COR-L47 (cell line): ENCODE measurements around the gene CCDC134.

ENCODE experiments used
- DNase-seq: peaks from one replicate; lab custom pipeline; 2025; lab: John Stamatoyannopoulos, UW

The CCDC134 gene

DNA sequence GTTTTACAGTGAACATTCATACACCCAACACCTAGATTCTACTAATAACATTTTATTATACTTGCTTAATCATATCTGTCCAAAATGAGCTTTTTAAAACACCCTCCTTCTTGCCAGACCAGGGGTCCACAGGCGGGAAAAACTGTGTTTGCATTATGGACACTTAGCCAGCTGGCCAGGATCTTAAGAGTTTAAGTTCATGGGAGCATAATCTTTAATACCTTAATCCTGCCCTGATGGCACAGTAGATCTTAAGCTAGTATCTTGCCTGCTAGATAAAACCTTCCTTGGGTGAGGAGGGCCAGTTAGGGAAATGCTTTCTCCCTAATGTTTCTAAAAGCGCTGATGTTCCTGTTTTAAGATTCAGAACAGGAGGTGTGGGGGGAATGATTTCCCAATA lies 13.1 kb upstream of the CCDC134 start:
- DNase-seq: no peak

DNA sequence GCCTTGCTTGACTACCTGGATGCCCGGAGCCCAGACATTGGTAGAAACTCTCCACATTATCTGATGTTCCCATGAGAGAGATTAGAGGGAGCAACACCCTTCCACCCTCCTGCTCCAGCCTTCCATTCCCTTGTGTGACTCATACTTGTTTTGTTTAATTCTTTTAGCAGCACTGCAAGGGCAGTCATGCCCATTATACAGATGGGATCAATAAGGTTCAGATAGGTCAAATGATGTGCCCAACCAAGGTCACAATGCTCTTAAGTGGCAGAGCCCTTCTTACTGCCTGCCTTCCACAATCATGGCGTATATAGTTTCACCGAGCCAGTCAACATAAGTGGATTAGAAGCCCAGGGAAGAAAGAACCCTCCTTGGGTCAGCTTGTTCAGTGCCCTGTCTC lies 6.6 kb upstream of the CCDC134 start:
- no peak for DNase-seq

DNA sequence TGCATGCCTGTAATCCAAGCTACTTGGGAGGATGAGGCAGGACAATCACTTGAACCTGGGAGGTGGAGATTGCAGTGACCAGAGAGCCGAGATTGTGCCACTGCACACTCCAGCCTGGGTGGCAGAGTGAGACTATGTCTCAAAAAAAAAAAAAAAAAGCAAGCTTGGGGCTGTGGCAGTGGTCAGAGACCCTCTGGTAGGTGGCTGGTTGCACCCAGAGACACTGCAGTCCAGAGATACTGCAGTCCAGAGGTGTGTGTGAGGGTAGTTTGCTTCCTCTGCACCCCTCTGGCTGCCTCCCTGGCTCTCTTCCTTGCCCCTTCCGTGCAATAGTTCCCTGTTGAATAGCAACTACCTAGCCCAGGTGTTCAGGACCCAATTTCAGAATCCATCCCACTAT lies 1.7 kb upstream of the CCDC134 start:
- no peak for DNase-seq

GRCh38 chr22:41799486-41800347 lies 762 bp upstream of the CCDC134 start:
- DNase-seq: no peak

DNA sequence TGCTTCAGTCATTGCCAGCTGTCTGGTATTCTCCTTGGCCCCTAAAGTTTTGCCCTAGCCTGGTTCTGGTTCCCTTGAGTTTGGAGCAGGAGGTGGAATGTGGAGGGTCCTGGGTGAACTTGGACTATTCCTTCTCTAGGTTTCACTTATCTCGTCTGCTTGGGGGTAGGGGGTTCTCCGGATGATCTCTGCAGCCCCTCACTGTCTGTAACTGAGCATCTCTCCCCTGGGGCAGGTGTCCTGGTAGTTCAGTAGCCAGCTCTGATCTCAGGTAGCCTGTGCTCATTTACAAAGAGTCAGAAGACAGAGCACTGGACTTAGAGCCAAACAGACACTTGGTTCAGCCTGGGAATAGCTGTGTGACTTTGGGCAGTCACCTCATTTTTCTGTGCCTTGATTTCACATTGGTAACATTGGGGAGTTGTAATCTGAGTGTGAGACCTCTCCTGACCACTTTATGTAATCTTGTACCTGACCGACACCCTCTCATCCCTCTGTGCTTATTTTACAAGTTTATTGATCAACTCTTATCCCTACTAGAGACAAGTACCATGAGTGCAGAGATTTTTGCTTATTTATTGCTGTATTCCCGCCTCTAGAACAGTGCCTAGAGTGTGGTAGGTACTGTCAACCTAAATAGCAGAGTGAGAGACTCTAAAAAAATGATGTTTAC lies 804 bp downstream of the CCDC134 start:
- no peak for DNase-seq

GRCh38 chr22:41801886-41802285 lies 1.4 kb downstream of the CCDC134 start:
- no peak for DNase-seq

DNA sequence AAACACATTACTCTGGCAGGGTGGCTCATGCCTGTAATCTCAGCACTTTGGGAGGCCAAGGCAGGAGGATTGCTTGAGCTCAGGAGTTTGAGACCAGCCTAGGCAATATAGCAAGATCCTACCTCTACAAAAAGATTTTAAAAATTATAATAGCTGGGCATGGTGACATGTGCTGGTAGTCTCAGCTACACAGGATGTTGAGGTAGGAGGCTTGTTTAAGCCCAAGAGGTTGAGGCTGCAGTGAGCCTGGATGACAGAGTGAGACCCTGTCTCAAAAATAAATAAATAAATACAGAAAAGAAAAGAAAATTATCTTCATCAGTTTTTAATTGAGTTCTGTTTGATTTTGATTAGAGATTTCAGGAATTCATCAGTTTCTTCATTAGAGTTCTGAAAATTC lies 5.2 kb downstream of the CCDC134 start:
- DNase-seq: no peak

DNA sequence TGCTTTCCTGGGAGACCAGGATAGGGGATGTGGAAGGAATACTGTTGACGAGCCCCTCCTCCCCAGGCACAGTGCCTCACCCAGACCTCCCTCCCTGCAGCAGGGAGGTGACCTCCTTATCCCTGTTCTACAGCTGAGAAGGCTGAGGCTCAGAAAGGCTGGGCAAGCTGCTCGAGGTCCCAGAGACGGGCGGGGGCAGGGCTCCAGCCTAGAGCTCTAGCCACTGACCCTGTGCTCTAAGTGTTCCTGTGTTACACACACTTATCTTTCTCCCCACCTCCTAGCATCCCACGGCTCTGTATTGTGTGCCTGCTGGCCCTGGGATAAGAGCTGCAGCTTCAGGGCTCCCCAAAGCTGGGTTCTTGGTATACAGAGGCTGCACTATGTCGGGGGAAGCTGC lies 7.9 kb downstream of the CCDC134 start:
- no peak for DNase-seq

- no peak for DNase-seq
Measured at GRCh38 chr22:41810022-41810421, 9.5 kb downstream of the CCDC134 start.

DNA sequence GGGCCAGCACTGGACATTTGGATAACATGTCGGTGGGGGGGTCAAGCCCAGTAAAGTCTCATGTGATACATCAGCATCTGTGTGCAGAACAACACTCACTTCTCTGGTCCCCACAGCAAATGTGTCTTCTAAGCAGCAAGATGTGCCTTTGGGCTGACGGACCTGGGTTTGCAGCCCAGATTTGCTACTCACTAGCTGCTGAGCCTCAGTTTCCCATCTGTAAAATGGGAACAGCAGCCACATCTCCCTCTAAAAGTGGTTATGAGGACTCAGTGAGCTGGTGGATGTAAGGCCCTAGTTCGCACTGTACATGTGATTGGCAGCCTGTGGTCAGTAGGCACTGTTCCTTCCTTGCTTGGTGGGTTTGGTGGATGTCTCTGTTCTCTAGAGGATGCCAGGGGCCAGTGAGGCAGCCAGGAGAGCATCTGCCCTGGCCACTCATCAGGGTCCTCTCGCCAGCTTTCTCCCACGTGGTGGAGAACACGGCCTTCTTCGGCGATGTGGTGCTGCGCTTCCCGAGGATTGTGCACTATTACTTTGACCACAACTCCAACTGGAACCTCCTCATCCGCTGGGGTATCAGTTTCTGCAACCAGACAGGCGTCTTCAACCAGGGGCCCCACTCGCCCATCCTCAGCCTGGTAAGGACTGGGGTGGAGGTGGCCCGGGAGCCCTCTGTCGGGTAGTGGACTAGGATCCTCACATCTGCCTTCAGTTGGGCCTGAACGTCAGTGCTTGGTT lies 12.5 kb downstream of the CCDC134 start:
- DNase-seq: no peak

DNA sequence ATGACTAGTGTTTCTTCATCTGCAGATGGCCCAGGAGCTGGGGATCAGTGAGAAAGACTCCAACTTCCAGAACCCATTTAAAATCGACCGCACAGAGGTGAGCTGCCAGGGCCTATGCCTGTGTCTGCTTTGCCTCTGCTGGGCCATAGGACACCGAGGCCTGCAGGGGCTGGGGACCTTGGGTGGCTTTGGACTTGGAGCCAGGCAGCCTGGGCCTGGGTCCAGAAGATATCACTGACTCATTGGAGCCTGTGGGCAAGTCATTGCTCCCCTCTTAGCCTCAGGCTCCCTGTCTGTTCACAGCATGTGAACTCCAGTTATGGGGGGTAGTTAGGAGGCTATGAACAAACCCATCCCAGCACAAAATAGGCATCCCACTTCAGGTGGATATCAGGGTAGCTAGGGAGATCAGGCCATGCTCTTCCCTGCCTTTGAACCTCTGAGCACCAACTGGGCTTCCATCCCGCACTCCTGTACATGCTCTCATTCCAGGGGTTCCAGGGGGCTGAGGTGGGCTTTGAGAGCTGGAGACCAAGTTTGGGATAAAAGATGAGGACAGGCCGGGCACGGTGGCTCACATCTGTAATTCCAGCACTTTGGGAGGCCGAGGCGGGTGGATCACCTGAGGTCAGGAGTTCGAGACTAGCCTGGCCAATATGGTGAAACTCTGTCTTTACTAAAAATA lies 13.4 kb downstream of the CCDC134 start:
- DNase-seq: no peak

DNA sequence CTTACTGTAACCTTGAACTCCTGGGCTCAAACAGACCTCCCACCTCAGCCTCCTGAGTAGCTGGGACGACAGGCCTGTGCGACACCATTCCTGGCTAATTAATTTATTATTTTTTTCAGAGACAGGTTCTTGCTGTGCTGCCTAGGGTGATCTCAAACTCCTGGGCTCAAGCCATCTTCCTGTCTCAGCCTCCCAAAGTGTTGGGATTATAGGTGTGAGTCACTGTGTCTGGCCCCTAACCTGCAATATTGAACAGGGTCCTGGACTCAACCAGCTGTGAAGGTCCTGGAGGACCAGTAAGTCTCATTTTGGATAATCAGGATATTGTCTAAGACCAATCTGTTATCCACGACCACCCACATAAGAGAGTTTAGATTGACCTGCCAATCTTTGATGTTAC lies 15.2 kb downstream of the CCDC134 start:
- DNase-seq: no peak

DNA sequence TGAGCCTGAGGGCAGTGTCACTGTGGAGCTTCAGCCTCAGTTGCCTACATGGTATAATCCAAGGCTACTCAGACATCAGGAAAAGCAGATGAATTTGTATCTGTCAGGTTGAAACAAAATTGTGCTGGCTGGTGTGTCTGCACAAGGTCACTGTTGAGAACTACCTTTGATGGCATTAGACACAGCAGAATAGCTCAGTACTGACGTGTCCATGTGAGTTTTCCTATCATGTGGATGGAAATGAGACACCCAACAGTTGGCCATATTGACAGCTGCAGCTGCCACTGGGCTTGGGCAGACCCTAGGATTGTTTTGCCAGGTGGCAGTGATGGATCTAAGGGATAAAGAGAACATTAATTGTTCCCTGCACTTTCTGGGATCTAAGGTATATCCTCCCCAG lies 15.8 kb downstream of the CCDC134 start:
- no peak for DNase-seq

- no peak for DNase-seq
Measured at GRCh38 chr22:41816871-41817270, 16.4 kb downstream of the CCDC134 start.

DNA sequence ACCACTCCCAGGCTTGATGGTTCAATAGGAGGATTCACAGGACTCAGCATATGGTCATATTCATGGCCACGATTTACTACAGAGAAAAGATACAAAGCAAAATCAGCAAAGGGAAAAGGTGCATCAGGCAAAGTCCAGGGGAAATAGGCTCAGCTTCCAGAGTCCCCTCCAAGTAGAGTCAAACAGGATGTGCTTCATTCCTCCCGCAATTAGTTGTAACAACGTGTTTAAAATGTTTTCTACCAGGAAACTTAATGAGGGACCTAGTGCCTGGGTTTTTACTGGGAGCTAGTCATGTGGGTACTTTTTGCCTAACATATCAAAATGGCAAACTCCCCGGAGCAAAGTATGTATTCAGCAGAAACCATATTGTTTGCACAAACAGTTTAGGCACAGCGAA lies 17.5 kb downstream of the CCDC134 start:
- DNase-seq: no peak

GRCh38 chr22:41818596-41818995 lies 18.1 kb downstream of the CCDC134 start:
- no peak for DNase-seq

DNA sequence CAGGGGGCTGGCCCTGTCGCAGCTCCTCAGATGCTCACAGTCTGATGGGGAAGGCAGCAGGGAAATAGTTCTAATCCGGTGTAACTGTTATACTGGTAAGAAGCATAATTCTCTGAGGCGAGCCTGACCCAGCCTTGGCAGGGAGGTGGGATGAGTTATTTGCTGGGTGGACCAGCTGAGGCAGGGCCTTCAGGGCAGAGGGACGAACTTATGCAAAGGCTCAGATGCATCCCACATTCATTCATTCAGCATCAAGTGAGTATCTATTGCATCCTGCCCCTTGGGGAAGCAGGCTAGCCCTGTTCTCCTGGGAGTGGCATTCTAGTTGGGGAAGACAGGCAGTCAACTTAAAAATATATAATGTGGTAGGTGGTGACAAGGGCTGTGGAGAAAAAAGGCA lies 18.8 kb downstream of the CCDC134 start:
- no peak for DNase-seq

DNA sequence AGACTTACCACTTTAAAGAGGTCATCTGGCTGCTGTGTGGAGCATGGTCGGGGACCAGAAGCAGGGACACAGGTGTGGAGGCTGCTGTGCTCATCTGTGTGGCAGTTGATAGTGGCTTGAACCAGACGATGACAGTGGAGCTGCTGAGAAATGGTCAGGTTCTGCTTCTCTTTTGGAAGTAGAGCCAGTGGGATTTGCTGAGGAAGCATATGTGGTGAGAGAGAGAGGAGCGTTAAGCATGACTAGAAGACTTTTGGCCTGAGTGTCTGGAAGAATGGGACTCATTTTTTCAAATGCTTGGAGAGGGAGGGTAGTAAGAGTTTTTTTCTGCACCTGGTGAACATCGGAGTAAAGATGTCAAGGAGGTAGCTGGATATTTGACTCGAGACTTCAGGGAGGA lies 20.0 kb downstream of the CCDC134 start:
- no peak for DNase-seq

DNA sequence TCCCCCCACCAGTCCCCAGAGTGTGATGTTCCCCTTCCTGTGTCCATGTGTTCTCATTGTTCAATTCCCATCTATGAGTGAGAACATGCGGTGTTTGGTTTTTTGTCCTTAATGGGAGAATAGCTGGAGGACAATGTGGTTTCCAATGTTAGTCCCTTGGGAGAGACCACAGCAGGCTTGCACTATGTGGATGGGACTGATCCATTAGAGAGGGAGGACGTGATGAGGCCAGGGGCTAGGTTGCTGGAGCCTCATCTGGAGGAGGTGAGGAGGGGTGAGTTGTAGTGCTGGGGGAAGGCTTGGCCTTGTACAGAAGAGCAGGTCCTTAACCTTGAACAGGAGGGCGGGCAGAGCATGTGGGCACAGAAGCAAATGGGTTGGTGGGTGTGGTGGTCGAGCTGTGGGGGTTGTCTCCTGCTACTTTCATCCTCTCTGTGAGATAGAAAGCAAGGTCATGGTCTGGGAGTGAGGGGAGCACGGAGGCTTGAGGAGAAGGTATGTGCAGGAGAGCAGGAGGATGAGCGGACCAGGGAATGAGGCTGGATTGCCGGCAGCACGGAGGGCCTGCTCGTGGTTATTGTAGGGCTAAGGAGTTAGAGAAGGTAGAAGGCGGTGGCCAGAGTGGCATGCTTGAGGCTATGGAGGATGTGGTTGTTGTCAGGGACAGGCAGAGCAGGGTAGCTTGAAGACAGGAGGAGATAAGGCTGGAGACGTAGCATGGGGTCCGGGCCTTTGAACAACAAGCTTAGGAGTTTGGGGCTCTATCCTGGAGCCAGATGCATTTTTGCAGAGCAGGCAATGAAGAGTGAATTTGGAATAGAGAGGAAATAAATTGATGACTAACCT lies 21.2 kb downstream of the CCDC134 start:
- DNase-seq: no peak

- DNase-seq: peak; percentile 58
Measured at GRCh38 chr22:41822317-41823057, 22.0 kb downstream of the CCDC134 start.

DNA sequence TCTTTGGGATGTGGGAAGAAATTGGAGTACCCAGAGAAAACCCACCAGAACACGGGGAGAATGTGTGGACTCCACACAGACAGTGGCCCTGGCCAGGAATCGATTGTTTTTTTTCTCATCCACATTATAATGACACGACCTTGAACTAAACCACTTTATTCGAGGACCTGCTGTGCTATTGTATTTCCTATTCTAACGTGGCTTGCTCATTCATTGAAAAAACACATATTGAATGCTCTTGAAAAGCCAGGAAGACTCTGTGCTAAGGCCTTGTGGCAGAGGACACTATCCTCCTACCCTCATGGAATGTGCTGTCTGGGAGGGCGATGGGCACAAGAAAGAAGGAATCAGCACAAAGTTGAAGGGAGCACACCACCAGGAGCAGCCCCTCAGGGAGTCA lies 23.3 kb downstream of the CCDC134 start:
- no peak for DNase-seq
